ENCODE results near the gene CNTNAP5. TPM values are rescaled to one million over a fixed set of nuclear protein-coding genes. Genes with fewer than 3 reads are reported as not detected.

Gene CNTNAP5
- total and polyA plus RNA-seq, 2 of the 13 experiments (the other 11 are each of a cell fraction or from before 2014, with no cell fraction given), result not detected

DNA sequence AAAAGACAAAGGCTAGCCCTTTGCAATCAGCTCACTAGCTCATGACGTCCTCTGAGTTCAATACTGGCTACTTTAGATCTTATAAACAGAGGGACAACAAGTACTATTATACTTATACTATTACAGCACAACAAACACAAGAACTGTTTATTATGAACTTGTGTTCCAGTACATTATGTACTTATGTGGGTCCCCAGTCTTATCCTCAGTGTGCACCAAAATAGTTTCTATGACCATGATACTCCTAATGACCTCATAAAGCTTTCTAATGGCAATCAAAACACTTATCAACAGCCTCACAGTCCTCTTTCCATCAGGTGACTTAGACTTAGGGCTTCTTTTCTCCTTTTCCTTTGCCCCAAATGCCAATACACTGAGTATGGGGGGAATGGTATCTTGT, 614.4 kb downstream of the CNTNAP5 start (continued):
- TF ChIP-seq, protein P1, sequence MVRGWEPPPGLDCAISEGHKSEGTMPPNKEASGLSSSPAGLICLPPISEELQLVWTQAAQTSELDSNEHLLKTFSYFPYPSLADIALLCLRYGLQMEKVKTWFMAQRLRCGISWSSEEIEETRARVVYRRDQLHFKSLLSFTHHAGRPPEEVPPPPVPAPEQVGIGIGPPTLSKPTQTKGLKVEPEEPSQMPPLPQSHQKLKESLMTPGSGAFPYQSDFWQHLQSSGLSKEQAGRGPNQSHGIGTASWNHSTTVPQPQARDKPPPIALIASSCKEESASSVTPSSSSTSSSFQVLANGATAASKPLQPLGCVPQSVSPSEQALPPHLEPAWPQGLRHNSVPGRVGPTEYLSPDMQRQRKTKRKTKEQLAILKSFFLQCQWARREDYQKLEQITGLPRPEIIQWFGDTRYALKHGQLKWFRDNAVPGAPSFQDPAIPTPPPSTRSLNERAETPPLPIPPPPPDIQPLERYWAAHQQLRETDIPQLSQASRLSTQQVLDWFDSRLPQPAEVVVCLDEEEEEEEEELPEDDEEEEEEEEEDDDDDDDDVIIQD (CRISPR knock-in tag; IDR thresholded peaks at IDR 0.05; ENCODE audit: low read depth), result no peak
- TF ChIP-seq, protein P2, sequence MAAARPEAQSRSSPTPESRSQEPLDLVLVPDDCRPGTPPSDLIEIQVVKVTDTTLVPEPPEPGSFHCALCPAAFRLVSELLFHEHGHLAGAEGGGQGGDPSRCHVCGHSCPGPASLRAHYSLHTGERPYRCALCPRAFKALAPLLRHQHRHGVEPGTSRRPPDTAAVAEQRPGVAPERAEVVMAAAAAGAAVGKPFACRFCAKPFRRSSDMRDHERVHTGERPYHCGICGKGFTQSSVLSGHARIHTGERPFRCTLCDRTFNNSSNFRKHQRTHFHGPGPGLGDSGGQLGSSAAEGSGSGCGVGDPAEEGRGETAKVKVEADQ (CRISPR knock-in tag; IDR thresholded peaks at IDR 0.05; ENCODE audit: borderline replicate concordance), result no peak
- no peak for TF ChIP-seq NR2C2 (CRISPR knock-in tag; IDR thresholded peaks at IDR 0.05; ENCODE audit: borderline replicate concordance)
- no peak for TF ChIP-seq FOXJ3 (CRISPR knock-in tag; IDR thresholded peaks at IDR 0.05; ENCODE audit: borderline replicate concordance)
- no peak for TF ChIP-seq REL (CRISPR knock-in tag; conservative IDR thresholded peaks at IDR 0.05)
- no peak for TF ChIP-seq ZFP41 (CRISPR knock-in tag; IDR thresholded peaks at IDR 0.05; ENCODE audit: borderline replicate concordance)

DNA sequence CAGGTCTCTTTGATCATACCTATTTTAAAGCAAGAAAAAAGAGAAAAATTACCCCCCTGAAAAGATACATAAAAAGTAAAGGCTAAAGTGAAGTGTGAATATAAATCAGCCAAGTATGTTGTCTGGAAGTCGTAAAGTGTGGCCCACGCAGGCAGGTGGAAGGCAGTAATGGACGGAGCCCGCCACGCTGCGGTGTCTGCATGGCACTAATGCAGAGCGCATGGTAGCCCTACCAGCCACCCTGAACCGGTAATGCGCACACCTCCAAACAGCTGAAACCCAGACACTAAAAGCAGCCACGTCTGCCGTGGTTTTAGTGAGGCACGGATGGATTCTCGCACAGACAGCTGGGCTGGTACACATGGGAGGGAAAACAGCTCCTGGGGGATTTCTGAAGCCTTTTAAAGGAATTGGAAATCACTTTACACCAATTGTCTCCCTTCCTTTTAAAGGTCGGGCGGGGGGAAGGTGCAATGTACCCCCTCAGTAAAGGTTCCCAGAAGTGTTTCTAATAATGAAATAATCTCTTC, 615.2 kb downstream of the CNTNAP5 start:
- BruUV-seq (replicated peaks), result no TSS peak
- Histone ChIP-seq H2AFZ (ENCODE audit: low read length) (no peak overlapping the region), H3K79me2 (ENCODE audit: insufficient read depth, low read length) (no peaks in the 10 kb centered on the region), H3K9me3 (ENCODE audit: low read length) (no peaks in the 10 kb centered on the region), H3K4me1 (ENCODE audit: insufficient read depth, low read length) (no peaks in the 10 kb centered on the region), H3K4me3 (replicated peaks in 1 of 3; ENCODE audit: insufficient read depth in 1 of 3, low read depth in 2 of 3, low read length in 3 of 3) (no peak overlapping the region), H3K4me2 (ENCODE audit: low read depth, low read length) (no peak overlapping the region), H3K27ac (ENCODE audit: extremely low read length, insufficient read depth, low read length) (no peak overlapping the region), H4K20me1 (ENCODE audit: insufficient read depth, low read length) (no peaks in the 10 kb centered on the region), H3K36me3 (replicated peaks in 1 of 2; ENCODE audit: control insufficient read depth in 1 of 2, insufficient read depth in 2 of 2, low read length in 2 of 2) (no peaks in the 10 kb centered on the region), H3K9ac (ENCODE audit: insufficient read depth, low read depth, low read length) (no peak overlapping the region), H3K27me3 (ENCODE audit: control insufficient read depth in 1 of 2, insufficient read depth in 2 of 2, low read length in 2 of 2) (peaks cover 0 to 6% of the 10 kb centered on the region in 2 experiments; a peak in 1 of 5 replicates)
- CTCF ChIA-PET (ENCODE audit: low intra/inter-chr PET ratio, low total read pairs), result no interaction called here
- ATAC-seq (no peak), FAIRE-seq (no peak), DNase-seq (ENCODE audit: low spot score) (no peak)
- WGBS (ENCODE audit: low lambda C conversion rate), result 50% methylated on average over 13 of the region's 15 CpGs
- intact Hi-C loops (cut with micrococcal nuclease; ENCODE audit: unreplicated experiment) (no loop called here), in situ Hi-C loops (cut with HindIII; ENCODE audit: extremely low pct_ligation_motif_present, low pct_unique_long_range_greater_than_20kb) (no loop called here)
- POLR2A ChIA-PET, result no interaction called here
- TF ChIP-seq, protein P3, sequence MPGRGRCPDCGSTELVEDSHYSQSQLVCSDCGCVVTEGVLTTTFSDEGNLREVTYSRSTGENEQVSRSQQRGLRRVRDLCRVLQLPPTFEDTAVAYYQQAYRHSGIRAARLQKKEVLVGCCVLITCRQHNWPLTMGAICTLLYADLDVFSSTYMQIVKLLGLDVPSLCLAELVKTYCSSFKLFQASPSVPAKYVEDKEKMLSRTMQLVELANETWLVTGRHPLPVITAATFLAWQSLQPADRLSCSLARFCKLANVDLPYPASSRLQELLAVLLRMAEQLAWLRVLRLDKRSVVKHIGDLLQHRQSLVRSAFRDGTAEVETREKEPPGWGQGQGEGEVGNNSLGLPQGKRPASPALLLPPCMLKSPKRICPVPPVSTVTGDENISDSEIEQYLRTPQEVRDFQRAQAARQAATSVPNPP (CRISPR knock-in tag; IDR thresholded peaks at IDR 0.05), result no peak
- TF ChIP-seq RBFOX2 (IDR thresholded peaks at IDR 0.05; ENCODE audit: low read depth, low read length) (no peak), BHLHE40 (IDR thresholded peaks at IDR 0.05; ENCODE audit: low read length) (no peak), MED8 (CRISPR knock-in tag; IDR thresholded peaks at IDR 0.05; ENCODE audit: insufficient replicate concordance) (no peak), FOXM1 (CRISPR knock-in tag; IDR thresholded peaks at IDR 0.05) (no peak), NFKB2 (CRISPR knock-in tag; IDR thresholded peaks at IDR 0.05; ENCODE audit: borderline replicate concordance) (no peak), ZNF607 (CRISPR knock-in tag; IDR thresholded peaks at IDR 0.05; ENCODE audit: borderline replicate concordance) (no peak), NR2F1 (CRISPR knock-in tag; IDR thresholded peaks at IDR 0.05) (no peak), FOXJ3 (CRISPR knock-in tag; IDR thresholded peaks at IDR 0.05; ENCODE audit: borderline replicate concordance) (no peak), ZNF235 (CRISPR knock-in tag; IDR thresholded peaks at IDR 0.05; ENCODE audit: borderline replicate concordance) (no peak)
- TF ChIP-seq, protein P4, sequence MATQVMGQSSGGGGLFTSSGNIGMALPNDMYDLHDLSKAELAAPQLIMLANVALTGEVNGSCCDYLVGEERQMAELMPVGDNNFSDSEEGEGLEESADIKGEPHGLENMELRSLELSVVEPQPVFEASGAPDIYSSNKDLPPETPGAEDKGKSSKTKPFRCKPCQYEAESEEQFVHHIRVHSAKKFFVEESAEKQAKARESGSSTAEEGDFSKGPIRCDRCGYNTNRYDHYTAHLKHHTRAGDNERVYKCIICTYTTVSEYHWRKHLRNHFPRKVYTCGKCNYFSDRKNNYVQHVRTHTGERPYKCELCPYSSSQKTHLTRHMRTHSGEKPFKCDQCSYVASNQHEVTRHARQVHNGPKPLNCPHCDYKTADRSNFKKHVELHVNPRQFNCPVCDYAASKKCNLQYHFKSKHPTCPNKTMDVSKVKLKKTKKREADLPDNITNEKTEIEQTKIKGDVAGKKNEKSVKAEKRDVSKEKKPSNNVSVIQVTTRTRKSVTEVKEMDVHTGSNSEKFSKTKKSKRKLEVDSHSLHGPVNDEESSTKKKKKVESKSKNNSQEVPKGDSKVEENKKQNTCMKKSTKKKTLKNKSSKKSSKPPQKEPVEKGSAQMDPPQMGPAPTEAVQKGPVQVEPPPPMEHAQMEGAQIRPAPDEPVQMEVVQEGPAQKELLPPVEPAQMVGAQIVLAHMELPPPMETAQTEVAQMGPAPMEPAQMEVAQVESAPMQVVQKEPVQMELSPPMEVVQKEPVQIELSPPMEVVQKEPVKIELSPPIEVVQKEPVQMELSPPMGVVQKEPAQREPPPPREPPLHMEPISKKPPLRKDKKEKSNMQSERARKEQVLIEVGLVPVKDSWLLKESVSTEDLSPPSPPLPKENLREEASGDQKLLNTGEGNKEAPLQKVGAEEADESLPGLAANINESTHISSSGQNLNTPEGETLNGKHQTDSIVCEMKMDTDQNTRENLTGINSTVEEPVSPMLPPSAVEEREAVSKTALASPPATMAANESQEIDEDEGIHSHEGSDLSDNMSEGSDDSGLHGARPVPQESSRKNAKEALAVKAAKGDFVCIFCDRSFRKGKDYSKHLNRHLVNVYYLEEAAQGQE (IDR thresholded peaks at IDR 0.05; ENCODE audit: borderline replicate concordance in 1 of 2, low read depth in 1 of 2, low read length in 2 of 2), result no peak
